HEK293 (cell line): ENCODE measurements around the gene ABCA1.
A peak's percentile ranks its signal among the peaks of the same experiment; 100 is the strongest.

Experiments used
- CTCF ChIA-PET: fragments of 350-600 bp; formaldehyde crosslinking; extraction: SDS; loops from one replicate; lab custom pipeline; 2021; ENCODE audit warnings: antibody characterized with exemption; lab: Yijun Ruan, JAX
- POLR2A ChIA-PET: fragments of 300-600 bp; formaldehyde crosslinking; extraction: SDS; loops from one replicate; lab custom pipeline; 2020; ENCODE audit warnings: antibody characterized with exemption, inconsistent platforms; lab: Yijun Ruan, JAX
- H3K27ac ChIP-seq: fragments of 200-500 bp; sonication (Bioruptor generic); 2 replicates; pipeline ENCODE4 v1.5.1; 2014; ENCODE audit warnings: low read depth, low read length, control low read depth, inconsistent platforms; ENCODE audit errors: extremely low read depth
- H3K36me3 ChIP-seq, 2 experiments: fragments of 200-500 bp in 1 of 2; sonication (Bioruptor generic) in 1 of 2; 1 replicate in 1 of 2; 2 replicates in 1 of 2; pipeline ENCODE4 v1.5.1; 2014 to 2017; ENCODE audit warnings: inconsistent platforms in 2 of 2, low read length in 2 of 2; ENCODE audit not compliant: control insufficient read depth in 2 of 2, insufficient read depth in 1 of 2
- H3K4me1 ChIP-seq: fragments of 200-500 bp; sonication (Bioruptor generic); 2 replicates; pipeline ENCODE4 v1.5.1; 2014; ENCODE audit warnings: mild to moderate bottlenecking, low read length, inconsistent platforms; ENCODE audit not compliant: control insufficient read depth, insufficient read depth
- H3K4me3 ChIP-seq: 2 replicates; pipeline ENCODE4 v1.5.1; 2011; ENCODE audit warnings: low read depth, mild to moderate bottlenecking, control low read depth, low read length, moderate library complexity
- H3K9me3 ChIP-seq: fragments of 200-500 bp; sonication (Bioruptor generic); 2 replicates; pipeline ENCODE4 v1.5.1; 2014; ENCODE audit warnings: low read depth, low read length, inconsistent platforms; ENCODE audit not compliant: control insufficient read depth, insufficient read depth
- EGR2 ChIP-seq: fragments of 450-650 bp; formaldehyde crosslinking; IDR thresholded peaks from 2 replicates; pipeline ENCODE4 v1.5.1; 2016; ENCODE audit warnings: low read depth, missing biosample characterization, missing genetic modification characterization
- GFI1B ChIP-seq: fragments of 450-650 bp; formaldehyde crosslinking; IDR thresholded peaks from 2 replicates; pipeline ENCODE4 v1.5.1; 2016; ENCODE audit warnings: missing biosample characterization, missing genetic modification characterization
- GLIS1 ChIP-seq: fragments of 450-650 bp; formaldehyde crosslinking; IDR thresholded peaks from 2 replicates; pipeline ENCODE4 v1.5.1; 2016; ENCODE audit warnings: missing biosample characterization, missing genetic modification characterization
- HOXD13 ChIP-seq: sonication (generic); formaldehyde crosslinking; IDR thresholded peaks from 2 replicates; pipeline ENCODE4 v1.8.0; 2022; ENCODE audit warnings: missing genetic modification reagents, borderline replicate concordance
- OSR2 ChIP-seq: fragments of 450-650 bp; formaldehyde crosslinking; IDR thresholded peaks from 2 replicates; pipeline ENCODE4 v1.5.1; 2016; ENCODE audit warnings: missing biosample characterization, missing genetic modification characterization
- PRDM1 ChIP-seq: fragments of 450-650 bp; formaldehyde crosslinking; IDR thresholded peaks from 2 replicates; pipeline ENCODE4; 2016; ENCODE audit warnings: missing biosample characterization, missing genetic modification characterization
- SALL2 ChIP-seq: fragments of 450-650 bp; formaldehyde crosslinking; IDR thresholded peaks from 2 replicates; pipeline ENCODE4 v1.5.0; 2017; ENCODE audit warnings: missing biosample characterization, mild to moderate bottlenecking, missing genetic modification characterization, borderline replicate concordance
- ZFP37 ChIP-seq: fragments of 450-650 bp; formaldehyde crosslinking; IDR thresholded peaks from 2 replicates; pipeline ENCODE4 v1.5.1; 2016; ENCODE audit warnings: missing biosample characterization, missing genetic modification characterization
- ZNF341 ChIP-seq: fragments of 450-650 bp; formaldehyde crosslinking; IDR thresholded peaks from 2 replicates; pipeline ENCODE4; 2016; ENCODE audit warnings: low read depth, missing biosample characterization, missing genetic modification characterization
- ZNF514 ChIP-seq: fragments of 450-650 bp; formaldehyde crosslinking; IDR thresholded peaks from 2 replicates; pipeline ENCODE4 v1.5.1; 2016; ENCODE audit warnings: missing biosample characterization, missing genetic modification characterization
- ZNF621 ChIP-seq: fragments of 450-650 bp; formaldehyde crosslinking; IDR thresholded peaks from 2 replicates; pipeline ENCODE4 v1.5.1; 2017; ENCODE audit warnings: missing biosample characterization, missing genetic modification characterization
- ZNF654 ChIP-seq: fragments of 450-650 bp; formaldehyde crosslinking; IDR thresholded peaks from 2 replicates; pipeline ENCODE4 v1.5.1; 2016; ENCODE audit warnings: low read depth, missing biosample characterization, missing genetic modification characterization
- TF ChIP-seq, protein P1 (sequence below): fragments of 450-650 bp; formaldehyde crosslinking; IDR thresholded peaks from 2 replicates; pipeline ENCODE4 v1.5.1; 2016; ENCODE audit warnings: missing biosample characterization, missing genetic modification characterization, borderline replicate concordance
- TF ChIP-seq, protein P2 (sequence below): fragments of 450-650 bp; formaldehyde crosslinking; IDR thresholded peaks from 2 replicates; pipeline ENCODE4 v1.5.1; 2017; ENCODE audit warnings: missing biosample characterization, missing genetic modification characterization
- TF ChIP-seq, protein P3 (sequence below): fragments of 450-650 bp; formaldehyde crosslinking; IDR thresholded peaks from 2 replicates; pipeline ENCODE4 v1.5.1; 2017; ENCODE audit warnings: missing biosample characterization, missing genetic modification characterization
- TF ChIP-seq, protein P4 (sequence below): fragments of 450-650 bp; IDR thresholded peaks from 2 replicates; pipeline ENCODE4 v1.5.1; 2018; ENCODE audit warnings: missing biosample characterization, missing genetic modification characterization
- TF ChIP-seq, protein P5 (sequence below): fragments of 450-650 bp; formaldehyde crosslinking; conservative IDR thresholded peaks from 2 replicates; pipeline ENCODE4 v1.5.1; 2016; ENCODE audit warnings: low read depth, missing biosample characterization, missing genetic modification characterization

The ABCA1 gene

DNA sequence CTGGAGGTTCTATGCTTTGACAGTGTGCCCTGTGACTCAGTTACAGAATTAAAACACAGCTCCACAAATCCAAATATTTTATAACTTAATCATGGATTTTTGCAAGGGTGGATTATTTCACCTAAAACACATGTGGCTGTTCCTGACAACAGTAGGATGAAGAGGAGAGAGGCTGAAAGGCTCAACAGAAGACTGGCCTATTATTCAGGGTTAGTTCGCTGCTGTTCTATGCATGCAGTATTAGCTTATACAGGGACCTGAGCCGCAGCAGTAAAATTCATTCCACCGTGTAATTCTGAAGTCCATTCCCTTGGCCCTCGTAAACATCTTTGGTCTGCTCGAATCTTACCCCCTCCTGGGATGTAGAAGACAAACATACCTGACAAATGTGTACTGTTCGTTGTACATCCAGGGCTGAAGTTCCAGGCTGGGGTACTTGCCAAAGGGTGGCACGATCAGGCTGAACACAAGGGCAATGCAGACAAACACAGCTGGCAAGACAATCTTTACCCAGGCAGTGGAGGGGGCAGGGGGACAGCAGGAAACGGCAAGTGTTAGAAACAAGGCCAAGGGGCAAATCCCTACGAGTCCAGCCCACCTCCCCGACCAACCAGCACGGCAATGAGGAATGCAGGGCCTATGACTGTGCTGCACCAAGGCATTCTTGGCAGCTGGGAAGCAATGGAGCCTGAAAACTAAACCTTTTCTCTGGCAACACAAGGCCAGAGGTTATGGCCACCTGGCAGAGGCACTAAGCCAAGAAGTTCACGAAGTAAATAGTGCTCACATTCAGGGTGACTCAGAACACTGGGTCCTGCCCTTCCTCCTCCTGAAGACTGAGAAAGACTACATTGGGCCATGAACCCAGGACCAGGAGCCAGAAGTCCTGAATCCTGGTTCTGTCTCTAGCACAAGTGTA, 117.3 kb downstream of the ABCA1 start:
- Histone ChIP-seq H3K4me1 (no peaks in the 10 kb centered on the region), H3K36me3 (peaks cover 0 to under 1% of the 10 kb centered on the region in 2 experiments; a peak in 1 of 3 replicates), H3K4me3 (no peak overlapping the region), H3K27ac (no peak overlapping the region)
- CTCF ChIA-PET, result interaction anchor here (0.7 to 1.2 kb wide), 3 partner anchors 346 to 862 kb away, joined by 3 to 5 read pairs (median 4); no protein-coding TSS in a partner anchor
- no peak for TF ChIP-seq ZFP37 (tag by site-specific recombination)
- TF ChIP-seq GLIS1 (tag by site-specific recombination), result peak; percentile 39; the same call in 1 of the 2 replicates
- TF ChIP-seq ZNF514 (tag by site-specific recombination), result no peak
- TF ChIP-seq ZNF341 (tag by site-specific recombination), result peak; percentile 56
- TF ChIP-seq, all 188 proteins: peak for 2
- H3K9me3 ChIP-seq, result no peaks in the 10 kb centered on the region
- POLR2A ChIA-PET, result no interaction called here

DNA sequence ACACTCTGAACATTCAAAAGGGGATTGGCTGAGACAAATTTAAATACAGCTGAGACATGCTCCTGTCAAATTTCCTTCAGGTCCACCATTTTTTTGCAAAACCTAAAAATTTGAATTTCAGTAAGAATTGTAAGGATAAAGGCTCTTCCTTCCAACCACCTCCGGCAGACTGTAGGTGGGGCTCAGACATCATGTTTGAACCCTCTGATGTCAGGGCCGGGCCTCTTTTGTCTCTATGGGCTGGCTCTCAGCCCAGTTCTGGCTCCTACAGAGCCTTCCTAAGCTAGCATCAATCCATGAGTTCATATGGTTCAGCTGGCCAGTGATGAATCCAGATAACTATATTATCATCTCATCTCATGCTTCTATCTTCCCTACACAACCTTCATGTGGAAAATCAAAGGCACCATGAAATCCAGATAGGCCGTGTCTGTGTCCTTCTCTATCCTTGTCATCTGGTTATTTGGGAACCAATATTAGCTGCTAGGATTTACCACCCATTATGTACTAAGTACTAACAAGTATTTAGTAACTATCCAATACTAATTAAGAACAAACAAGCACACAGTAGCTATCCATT, 119.8 kb downstream of the ABCA1 start:
- H3K4me1 ChIP-seq, result no peaks in the 10 kb centered on the region
- TF ChIP-seq ZNF654 (peak; percentile 57), GFI1B (tag by site-specific recombination) (no peak)
- H3K9me3 ChIP-seq, result no peaks in the 10 kb centered on the region
- ChIA-PET CTCF (interaction anchor here (0.5 to 2.1 kb wide), 16 partner anchors 8 to 915 kb away, joined by 3 to 13 read pairs (median 3); no protein-coding TSS in a partner anchor), POLR2A (no interaction called here)
- H3K4me3 ChIP-seq, result no peak overlapping the region
- H3K36me3 ChIP-seq, result no peaks in the 10 kb centered on the region
- H3K27ac ChIP-seq, result no peak overlapping the region

DNA sequence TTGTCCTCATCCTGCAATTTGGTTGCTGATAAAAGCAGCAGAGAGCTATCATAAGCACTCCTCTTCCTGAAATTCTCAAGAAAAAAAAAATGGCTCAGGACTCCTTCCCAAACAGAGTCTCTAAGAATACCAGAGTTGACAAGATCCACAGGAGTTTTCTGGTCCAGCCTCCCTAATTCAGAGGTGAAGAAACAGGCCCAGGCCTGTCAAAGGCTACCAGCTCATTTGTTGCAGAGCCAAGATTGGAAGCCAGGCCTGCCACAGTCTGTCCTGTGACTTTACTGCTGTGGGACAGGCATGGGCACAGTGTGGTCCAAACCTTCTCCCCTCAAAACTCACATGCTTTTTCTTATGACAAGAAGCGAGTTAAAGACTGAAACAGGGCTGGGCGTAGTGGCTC, 122.5 kb downstream of the ABCA1 start:
- Histone ChIP-seq H3K9me3 (no peaks in the 10 kb centered on the region), H3K27ac (no peak overlapping the region), H3K4me1 (no peaks in the 10 kb centered on the region), H3K4me3 (no peak overlapping the region), H3K36me3 (no peaks in the 10 kb centered on the region)
- POLR2A ChIA-PET, result interaction anchor here (0.6 kb wide), 1 partner anchor 23 kb away, joined by 4 read pairs; no protein-coding TSS in a partner anchor
- CTCF ChIA-PET, result interaction anchor here (0.6 kb wide), 1 partner anchor 137 kb away, joined by 3 read pairs; no protein-coding TSS in a partner anchor
- TF ChIP-seq, protein P1, sequence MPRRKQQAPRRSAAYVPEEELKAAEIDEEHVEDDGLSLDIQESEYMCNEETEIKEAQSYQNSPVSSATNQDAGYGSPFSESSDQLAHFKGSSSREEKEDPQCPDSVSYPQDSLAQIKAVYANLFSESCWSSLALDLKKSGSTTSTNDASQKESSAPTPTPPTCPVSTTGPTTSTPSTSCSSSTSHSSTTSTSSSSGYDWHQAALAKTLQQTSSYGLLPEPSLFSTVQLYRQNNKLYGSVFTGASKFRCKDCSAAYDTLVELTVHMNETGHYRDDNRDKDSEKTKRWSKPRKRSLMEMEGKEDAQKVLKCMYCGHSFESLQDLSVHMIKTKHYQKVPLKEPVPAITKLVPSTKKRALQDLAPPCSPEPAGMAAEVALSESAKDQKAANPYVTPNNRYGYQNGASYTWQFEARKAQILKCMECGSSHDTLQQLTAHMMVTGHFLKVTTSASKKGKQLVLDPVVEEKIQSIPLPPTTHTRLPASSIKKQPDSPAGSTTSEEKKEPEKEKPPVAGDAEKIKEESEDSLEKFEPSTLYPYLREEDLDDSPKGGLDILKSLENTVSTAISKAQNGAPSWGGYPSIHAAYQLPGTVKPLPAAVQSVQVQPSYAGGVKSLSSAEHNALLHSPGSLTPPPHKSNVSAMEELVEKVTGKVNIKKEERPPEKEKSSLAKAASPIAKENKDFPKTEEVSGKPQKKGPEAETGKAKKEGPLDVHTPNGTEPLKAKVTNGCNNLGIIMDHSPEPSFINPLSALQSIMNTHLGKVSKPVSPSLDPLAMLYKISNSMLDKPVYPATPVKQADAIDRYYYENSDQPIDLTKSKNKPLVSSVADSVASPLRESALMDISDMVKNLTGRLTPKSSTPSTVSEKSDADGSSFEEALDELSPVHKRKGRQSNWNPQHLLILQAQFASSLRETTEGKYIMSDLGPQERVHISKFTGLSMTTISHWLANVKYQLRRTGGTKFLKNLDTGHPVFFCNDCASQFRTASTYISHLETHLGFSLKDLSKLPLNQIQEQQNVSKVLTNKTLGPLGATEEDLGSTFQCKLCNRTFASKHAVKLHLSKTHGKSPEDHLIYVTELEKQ (tag by site-specific recombination), result no peak
- TF ChIP-seq, protein P2, sequence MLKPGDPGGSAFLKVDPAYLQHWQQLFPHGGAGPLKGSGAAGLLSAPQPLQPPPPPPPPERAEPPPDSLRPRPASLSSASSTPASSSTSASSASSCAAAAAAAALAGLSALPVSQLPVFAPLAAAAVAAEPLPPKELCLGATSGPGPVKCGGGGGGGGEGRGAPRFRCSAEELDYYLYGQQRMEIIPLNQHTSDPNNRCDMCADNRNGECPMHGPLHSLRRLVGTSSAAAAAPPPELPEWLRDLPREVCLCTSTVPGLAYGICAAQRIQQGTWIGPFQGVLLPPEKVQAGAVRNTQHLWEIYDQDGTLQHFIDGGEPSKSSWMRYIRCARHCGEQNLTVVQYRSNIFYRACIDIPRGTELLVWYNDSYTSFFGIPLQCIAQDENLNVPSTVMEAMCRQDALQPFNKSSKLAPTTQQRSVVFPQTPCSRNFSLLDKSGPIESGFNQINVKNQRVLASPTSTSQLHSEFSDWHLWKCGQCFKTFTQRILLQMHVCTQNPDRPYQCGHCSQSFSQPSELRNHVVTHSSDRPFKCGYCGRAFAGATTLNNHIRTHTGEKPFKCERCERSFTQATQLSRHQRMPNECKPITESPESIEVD (tag by site-specific recombination), result no peak
- no peak for TF ChIP-seq OSR2
- no peak for TF ChIP-seq ZNF621 (tag by site-specific recombination)
- no peak for TF ChIP-seq EGR2 (tag by site-specific recombination)
- no peak for TF ChIP-seq HOXD13 (CRISPR knock-in tag)
- TF ChIP-seq, protein P3, sequence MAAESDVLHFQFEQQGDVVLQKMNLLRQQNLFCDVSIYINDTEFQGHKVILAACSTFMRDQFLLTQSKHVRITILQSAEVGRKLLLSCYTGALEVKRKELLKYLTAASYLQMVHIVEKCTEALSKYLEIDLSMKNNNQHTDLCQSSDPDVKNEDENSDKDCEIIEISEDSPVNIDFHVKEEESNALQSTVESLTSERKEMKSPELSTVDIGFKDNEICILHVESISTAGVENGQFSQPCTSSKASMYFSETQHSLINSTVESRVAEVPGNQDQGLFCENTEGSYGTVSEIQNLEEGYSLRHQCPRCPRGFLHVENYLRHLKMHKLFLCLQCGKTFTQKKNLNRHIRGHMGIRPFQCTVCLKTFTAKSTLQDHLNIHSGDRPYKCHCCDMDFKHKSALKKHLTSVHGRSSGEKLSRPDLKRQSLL (tag by site-specific recombination), result no peak
- TF ChIP-seq PRDM1 (tag by site-specific recombination), result no peak
- TF ChIP-seq, protein P4, sequence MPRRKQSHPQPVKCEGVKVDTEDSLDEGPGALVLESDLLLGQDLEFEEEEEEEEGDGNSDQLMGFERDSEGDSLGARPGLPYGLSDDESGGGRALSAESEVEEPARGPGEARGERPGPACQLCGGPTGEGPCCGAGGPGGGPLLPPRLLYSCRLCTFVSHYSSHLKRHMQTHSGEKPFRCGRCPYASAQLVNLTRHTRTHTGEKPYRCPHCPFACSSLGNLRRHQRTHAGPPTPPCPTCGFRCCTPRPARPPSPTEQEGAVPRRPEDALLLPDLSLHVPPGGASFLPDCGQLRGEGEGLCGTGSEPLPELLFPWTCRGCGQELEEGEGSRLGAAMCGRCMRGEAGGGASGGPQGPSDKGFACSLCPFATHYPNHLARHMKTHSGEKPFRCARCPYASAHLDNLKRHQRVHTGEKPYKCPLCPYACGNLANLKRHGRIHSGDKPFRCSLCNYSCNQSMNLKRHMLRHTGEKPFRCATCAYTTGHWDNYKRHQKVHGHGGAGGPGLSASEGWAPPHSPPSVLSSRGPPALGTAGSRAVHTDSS, result no peak
- TF ChIP-seq SALL2 (tag by site-specific recombination), result no peak
- TF ChIP-seq, protein P5, sequence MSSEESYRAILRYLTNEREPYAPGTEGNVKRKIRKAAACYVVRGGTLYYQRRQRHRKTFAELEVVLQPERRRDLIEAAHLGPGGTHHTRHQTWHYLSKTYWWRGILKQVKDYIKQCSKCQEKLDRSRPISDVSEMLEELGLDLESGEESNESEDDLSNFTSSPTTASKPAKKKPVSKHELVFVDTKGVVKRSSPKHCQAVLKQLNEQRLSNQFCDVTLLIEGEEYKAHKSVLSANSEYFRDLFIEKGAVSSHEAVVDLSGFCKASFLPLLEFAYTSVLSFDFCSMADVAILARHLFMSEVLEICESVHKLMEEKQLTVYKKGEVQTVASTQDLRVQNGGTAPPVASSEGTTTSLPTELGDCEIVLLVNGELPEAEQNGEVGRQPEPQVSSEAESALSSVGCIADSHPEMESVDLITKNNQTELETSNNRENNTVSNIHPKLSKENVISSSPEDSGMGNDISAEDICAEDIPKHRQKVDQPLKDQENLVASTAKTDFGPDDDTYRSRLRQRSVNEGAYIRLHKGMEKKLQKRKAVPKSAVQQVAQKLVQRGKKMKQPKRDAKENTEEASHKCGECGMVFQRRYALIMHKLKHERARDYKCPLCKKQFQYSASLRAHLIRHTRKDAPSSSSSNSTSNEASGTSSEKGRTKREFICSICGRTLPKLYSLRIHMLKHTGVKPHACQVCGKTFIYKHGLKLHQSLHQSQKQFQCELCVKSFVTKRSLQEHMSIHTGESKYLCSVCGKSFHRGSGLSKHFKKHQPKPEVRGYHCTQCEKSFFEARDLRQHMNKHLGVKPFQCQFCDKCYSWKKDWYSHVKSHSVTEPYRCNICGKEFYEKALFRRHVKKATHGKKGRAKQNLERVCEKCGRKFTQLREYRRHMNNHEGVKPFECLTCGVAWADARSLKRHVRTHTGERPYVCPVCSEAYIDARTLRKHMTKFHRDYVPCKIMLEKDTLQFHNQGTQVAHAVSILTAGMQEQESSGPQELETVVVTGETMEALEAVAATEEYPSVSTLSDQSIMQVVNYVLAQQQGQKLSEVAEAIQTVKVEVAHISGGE, result no peak
